Mucosa of descending colon (tissue), 3 donors: Measurements from ENCODE around the gene CTSK. TPM values are rescaled to one million over a fixed set of nuclear protein-coding genes. Genes with fewer than 3 reads are reported as not detected.

Experiments used
- ATAC-seq: fragments of 200-7000 bp; cut with Tn5 transposase; one replicate; pipeline ENCODE4 v1.9.1; 2020; ENCODE audit warnings: mild to moderate bottlenecking, moderate library complexity
- DNase-seq, 3 donors: peaks; one replicate each; pipeline ENCODE4 v3.0.0-alpha.2; 2020
- H3K36me3 ChIP-seq: fragments of 200-600 bp; one replicate; pipeline ENCODE4 v1.8.0; 2021; ENCODE audit warnings: low read depth, mild to moderate bottlenecking
- H3K4me1 ChIP-seq: fragments of 200-600 bp; one replicate; pipeline ENCODE4 v1.8.0; 2021; ENCODE audit warnings: low read depth, mild to moderate bottlenecking
- H3K4me3 ChIP-seq: fragments of 200-600 bp; one replicate; pipeline ENCODE4 v1.8.0; 2021; ENCODE audit warnings: mild to moderate bottlenecking
- H3K9me3 ChIP-seq: fragments of 200-600 bp; one replicate; pipeline ENCODE4 v1.8.0; 2021; ENCODE audit warnings: mild to moderate bottlenecking
- CTCF ChIP-seq: fragments of 200-600 bp; IDR thresholded peaks from one replicate; pipeline ENCODE4 v1.8.0; 2022; ENCODE audit warnings: antibody characterized with exemption, mild to moderate bottlenecking
- intact Hi-C, 2 donors: fragments of 100-400 bp; cut with DNase I in 1 of 2; cut with micrococcal nuclease in 1 of 2; formaldehyde crosslinking; loops; one replicate each; pipeline versions ENCODE4 v1.11.0 to v1.11.1; 2022; cut with DNase I, micrococcal nuclease
- total RNA-seq, 3 donors: library from RNA; stranded (reverse); fragmentation: NEBNext Ultra II Directional in 2 of 3; extraction: Animal tissue kit (Norgen Biotek cat#: 25700) in 2 of 3; gene quantifications; one replicate each; pipeline versions ENCODE4 v1.2.1 to v1.2.4, GENCODE V29; 2021 to 2023
- donor health status: DM: no; HTN: no; CAD: no; lungs with moderate emphysema.
- donor health status: DM: no; HTN: no; CAD: no.
- donor health status: DM: no; HTN: yes; CAD: no.

CTSK gene
- total RNA-seq, 3 donors from 2014 or later = 15.4 to 64.0 (median 30.3) TPM

DNA sequence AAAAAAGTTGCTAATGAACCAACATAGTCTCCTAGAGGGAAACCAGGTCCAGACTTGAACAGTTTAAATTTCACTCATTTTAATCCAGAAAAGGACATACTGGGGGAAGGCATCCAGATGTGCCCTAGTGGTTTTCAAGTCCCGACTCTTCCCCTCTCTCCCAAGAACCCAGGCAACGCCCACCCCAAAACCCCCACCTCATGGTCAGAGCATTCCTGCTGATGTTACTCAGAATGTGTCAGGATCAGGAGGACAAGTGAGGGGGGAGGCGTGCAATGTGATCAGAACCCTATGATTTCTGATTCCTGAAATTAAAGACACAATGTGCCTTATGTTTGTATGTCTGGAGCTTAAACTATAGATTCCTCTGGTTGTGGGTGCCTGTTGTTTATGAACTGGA, 1.6 kb upstream of the CTSK start:
- intact Hi-C loops = no loop called here
- no peaks in the 10 kb centered on the region for H3K9me3 ChIP-seq
- no peak for TF ChIP-seq CTCF
- H3K4me1 ChIP-seq = peaks cover 12% of the 10 kb centered on the region
- ATAC-seq (no peak), DNase-seq (no peak)
- H3K4me3 ChIP-seq = no peak overlapping the region
- peaks cover 10% of the 10 kb centered on the region for H3K36me3 ChIP-seq

DNA sequence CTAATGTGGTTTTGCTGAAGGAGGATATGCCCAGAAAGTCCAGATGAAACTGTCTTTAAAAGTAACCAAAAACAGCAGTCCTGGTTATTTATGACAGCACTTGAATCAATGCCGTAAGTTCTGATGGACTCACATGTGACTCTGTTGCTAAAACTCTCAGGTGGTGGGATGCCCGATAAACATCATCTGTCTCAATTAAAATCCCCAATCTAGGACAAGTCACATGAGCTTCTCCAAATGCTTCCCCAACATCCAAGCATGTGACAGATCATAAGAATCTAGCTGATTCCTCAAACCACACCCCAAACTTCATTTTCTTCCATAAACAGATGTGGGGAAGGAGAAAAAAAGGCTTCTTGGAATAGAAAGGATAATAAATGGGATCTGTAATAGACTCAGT, 786 bp upstream of the CTSK start:
- no peak for TF ChIP-seq CTCF
- H3K9me3 ChIP-seq = no peaks in the 10 kb centered on the region
- no peak for DNase-seq
- peaks cover 12% of the 10 kb centered on the region for H3K4me1 ChIP-seq
- intact Hi-C loops = no loop called here
- peaks cover 8% of the 10 kb centered on the region for H3K36me3 ChIP-seq
- no peak for ATAC-seq
- H3K4me3 ChIP-seq = no peak overlapping the region

DNA sequence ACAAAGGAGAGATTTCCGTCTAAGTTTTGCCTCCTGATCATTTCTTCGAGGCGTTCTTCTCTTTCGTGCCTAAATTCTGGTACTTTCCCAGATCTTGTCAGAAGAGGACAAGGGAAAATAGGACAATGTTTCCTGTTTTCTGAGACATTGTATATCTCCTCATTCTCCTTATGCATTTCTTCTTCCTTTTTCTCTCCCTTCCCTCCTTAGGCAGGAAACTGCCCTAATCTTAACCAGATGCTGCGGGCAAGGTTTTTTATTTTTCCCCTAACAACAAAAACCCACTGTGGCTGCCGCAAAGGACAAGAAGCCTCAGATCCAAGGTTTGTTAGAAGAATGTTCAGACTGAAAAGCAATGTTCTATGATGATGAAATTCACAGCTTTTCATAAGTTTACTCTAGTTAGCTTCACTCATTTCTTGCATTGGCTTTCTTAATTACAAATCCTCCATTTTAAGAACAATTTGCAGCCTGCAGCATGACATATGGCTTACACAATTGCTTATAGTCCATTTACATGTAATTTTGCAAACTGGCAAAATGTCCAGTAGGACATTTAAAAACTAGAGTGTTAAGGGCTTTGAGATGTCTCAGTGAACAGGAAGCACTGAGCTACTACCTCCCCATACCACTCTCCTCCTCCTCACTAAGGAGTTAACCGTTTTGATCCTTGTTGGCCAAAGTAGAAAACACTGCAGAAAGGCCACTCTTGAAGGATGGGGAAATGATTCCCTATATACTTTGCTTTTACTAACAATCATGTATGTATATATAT, 624 bp downstream of the CTSK start:
- no peak for TF ChIP-seq CTCF
- H3K4me1 ChIP-seq = peaks cover 5% of the 10 kb centered on the region
- DNase-seq (no peak), ATAC-seq (no peak)
- no peaks in the 10 kb centered on the region for H3K36me3 ChIP-seq
- intact Hi-C loops = no loop called here
- H3K4me3 ChIP-seq = no peak overlapping the region
- H3K9me3 ChIP-seq = no peaks in the 10 kb centered on the region

DNA sequence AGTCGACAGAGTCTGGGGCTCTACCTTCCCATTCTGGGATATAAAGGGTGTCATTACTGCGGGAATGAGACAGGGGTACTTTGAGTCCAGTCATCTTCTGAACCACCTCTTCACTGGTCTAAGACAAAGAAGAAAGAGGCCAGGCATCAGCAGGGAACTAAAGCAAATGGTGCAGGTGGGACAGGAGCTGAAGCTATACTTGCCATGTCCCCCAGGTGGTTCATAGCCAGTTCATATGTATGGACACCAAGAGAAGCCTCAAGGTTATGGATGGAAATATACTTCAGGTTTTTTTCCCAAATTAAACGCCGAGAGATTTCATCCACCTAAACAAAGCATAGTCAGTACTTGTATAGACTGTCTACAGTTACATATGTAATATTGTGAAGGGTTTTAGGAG, 2.2 kb downstream of the CTSK start:
- H3K36me3 ChIP-seq = no peaks in the 10 kb centered on the region

GRCh38 chr1:150804671-150805070, 3.4 kb downstream of the CTSK start:
- no peak for DNase-seq
- Histone ChIP-seq H3K4me1 (peaks cover 4% of the 10 kb centered on the region), H3K36me3 (no peaks in the 10 kb centered on the region), H3K4me3 (no peak overlapping the region), H3K9me3 (no peaks in the 10 kb centered on the region)
- intact Hi-C loops = no loop called here
- no peak for TF ChIP-seq CTCF
- ATAC-seq = no peak

More for the DNA sequence above, 2.2 kb downstream of the CTSK start:
- Histone ChIP-seq H3K9me3 (no peaks in the 10 kb centered on the region), H3K4me3 (no peak overlapping the region), H3K4me1 (peaks cover 4% of the 10 kb centered on the region)
- no peak for ATAC-seq
- DNase-seq = no peak
- TF ChIP-seq CTCF = no peak
- intact Hi-C loops = no loop called here

DNA sequence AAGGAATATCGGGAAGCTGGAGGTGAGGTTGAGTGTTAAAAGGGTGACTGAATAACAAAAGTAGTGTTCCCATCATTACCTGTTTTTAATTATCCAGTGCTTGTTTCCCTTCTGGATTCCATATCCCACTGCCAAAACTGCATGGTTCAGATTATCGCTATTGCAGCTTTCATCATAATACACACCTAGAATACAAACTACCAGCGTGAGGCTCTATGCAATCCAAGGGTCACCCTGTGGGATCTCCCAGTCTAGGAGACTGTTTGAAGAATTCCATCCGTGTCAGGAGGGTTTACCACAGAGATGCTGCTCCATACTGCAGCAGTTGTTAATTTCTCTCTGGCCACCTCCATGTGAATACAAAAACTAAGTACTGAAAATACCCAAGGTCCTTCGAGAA, 9.0 kb downstream of the CTSK start:
- H3K9me3 ChIP-seq = no peaks in the 10 kb centered on the region
- intact Hi-C loops = no loop called here
- TF ChIP-seq CTCF = no peak
- no peaks in the 10 kb centered on the region for H3K4me1 ChIP-seq
- DNase-seq = no peak
- ATAC-seq = no peak
- no peak overlapping the region for H3K4me3 ChIP-seq
- no peaks in the 10 kb centered on the region for H3K36me3 ChIP-seq
